ENCODE results near the gene SLC13A4. TPM values are rescaled to one million over a fixed set of nuclear protein-coding genes. Genes with fewer than 3 reads are reported as not detected.

SLC13A4 gene
- total RNA-seq, 1 donor from 2014 or later, result not detected

DNA sequence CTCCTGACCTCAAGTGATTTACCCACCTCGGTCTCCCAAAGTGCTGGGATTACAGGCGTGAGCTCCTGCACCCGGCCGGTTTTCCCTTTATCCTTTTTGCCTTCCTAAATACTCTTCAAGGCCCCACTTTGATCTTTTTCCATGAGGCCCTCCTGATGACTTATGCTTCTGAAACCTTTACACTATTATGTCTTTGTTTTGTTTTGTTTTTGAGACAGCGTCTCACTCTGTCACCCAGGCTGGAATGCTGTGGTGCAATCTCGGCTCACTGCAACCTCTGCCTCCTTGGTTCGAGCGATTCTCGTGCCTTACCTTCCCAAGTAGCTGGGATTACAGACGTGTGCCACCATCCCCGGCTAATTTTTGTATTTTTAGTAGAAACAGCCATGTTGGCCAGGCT lies 61.8 kb downstream of the SLC13A4 start:
- no peak for TF ChIP-seq POLR2A (IDR thresholded peaks at IDR 0.05)
- TF ChIP-seq POLR2AphosphoS5 (IDR thresholded peaks at IDR 0.05; ENCODE audit: insufficient read depth in 1 of 2, low read depth in 1 of 2), result no peak
- TF ChIP-seq, protein P1, sequence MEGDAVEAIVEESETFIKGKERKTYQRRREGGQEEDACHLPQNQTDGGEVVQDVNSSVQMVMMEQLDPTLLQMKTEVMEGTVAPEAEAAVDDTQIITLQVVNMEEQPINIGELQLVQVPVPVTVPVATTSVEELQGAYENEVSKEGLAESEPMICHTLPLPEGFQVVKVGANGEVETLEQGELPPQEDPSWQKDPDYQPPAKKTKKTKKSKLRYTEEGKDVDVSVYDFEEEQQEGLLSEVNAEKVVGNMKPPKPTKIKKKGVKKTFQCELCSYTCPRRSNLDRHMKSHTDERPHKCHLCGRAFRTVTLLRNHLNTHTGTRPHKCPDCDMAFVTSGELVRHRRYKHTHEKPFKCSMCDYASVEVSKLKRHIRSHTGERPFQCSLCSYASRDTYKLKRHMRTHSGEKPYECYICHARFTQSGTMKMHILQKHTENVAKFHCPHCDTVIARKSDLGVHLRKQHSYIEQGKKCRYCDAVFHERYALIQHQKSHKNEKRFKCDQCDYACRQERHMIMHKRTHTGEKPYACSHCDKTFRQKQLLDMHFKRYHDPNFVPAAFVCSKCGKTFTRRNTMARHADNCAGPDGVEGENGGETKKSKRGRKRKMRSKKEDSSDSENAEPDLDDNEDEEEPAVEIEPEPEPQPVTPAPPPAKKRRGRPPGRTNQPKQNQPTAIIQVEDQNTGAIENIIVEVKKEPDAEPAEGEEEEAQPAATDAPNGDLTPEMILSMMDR (IDR thresholded peaks at IDR 0.05), result no peak
- Histone ChIP-seq H3K36me3 (no peaks in the 10 kb centered on the region), H3K27me3 (no peaks in the 10 kb centered on the region), H3K4me3 (no peak overlapping the region), H3K27ac (no peak overlapping the region), H3K9me3 (no peaks in the 10 kb centered on the region), H3K4me1 (peaks cover 53% of the 10 kb centered on the region)
- intact Hi-C loops (cut with DNase I), result loop anchor here (10.0 kb wide), 1 partner anchor 339 kb away; no protein-coding TSS in a partner anchor
- DNase-seq (ENCODE audit: extremely low spot score in 2 of 2), result no peak

DNA sequence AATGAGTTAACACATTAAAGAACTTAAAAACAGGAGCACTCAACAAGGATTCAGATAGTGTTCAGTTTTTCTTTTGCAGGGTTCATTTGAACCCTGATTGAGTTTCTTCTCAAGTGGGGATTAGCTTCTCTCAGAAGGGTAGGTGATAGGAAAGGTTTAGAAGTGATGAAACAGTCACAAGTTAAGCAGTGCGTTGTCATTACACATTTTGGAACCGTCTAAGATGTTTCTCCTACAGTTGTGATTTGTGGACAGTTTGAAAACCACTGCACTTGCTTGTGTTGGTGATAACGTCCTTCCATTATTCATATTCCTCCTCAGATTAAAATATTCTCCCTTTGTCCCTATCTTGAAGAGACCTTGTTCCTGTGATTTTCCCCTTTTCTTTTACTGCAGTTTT lies 62.9 kb downstream of the SLC13A4 start:
- H3K27ac ChIP-seq, result no peak overlapping the region
- H3K9me3 ChIP-seq, result no peaks in the 10 kb centered on the region
- H3K4me3 ChIP-seq, result no peak overlapping the region
- H3K4me1 ChIP-seq, result peaks cover 42% of the 10 kb centered on the region
- no peaks in the 10 kb centered on the region for H3K27me3 ChIP-seq
- no peaks in the 10 kb centered on the region for H3K36me3 ChIP-seq
- no peak for DNase-seq (ENCODE audit: extremely low spot score in 2 of 2)
- intact Hi-C loops (cut with DNase I), result loop anchor here (10.0 kb wide), 1 partner anchor 340 kb away; no protein-coding TSS in a partner anchor
- no peak for TF ChIP-seq POLR2AphosphoS5 (IDR thresholded peaks at IDR 0.05; ENCODE audit: insufficient read depth in 1 of 2, low read depth in 1 of 2)
- TF ChIP-seq POLR2A (IDR thresholded peaks at IDR 0.05), result no peak
- TF ChIP-seq, protein P1 (IDR thresholded peaks at IDR 0.05), result no peak

DNA sequence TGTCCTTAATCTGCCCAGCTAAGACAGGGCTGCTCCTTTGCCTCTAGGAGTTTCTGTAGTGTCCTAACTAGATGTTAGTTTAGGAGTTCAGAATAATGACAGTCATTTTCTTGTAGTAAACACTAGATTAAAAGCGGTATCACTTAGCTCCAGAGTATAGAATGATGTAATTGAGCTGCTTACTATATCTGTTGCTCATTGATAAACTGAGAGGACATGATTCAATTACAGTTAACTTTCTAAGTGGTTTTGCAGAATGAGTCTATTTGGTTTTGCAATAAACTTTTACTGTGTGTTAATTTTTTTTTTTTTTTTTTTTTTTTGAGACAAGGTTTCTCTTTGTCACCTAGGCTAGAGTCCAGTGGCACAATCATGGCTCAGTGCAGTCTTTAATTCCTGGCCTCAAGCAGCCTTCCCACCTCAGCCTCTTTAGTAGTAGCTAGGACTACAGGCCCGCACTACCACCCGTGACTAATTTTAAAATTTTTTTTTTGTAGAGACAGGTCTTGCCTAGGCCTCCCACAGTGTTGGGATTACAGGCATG lies 63.9 kb downstream of the SLC13A4 start:
- no peaks in the 10 kb centered on the region for H3K9me3 ChIP-seq
- intact Hi-C loops (cut with DNase I), result loop anchor here (10.0 kb wide), 1 partner anchor 341 kb away; no protein-coding TSS in a partner anchor
- TF ChIP-seq, protein P1 (IDR thresholded peaks at IDR 0.05), result no peak
- TF ChIP-seq POLR2A (IDR thresholded peaks at IDR 0.05), result no peak
- TF ChIP-seq POLR2AphosphoS5 (IDR thresholded peaks at IDR 0.05; ENCODE audit: insufficient read depth in 1 of 2, low read depth in 1 of 2), result no peak
- no peak for DNase-seq (ENCODE audit: extremely low spot score in 2 of 2)
- no peak overlapping the region for H3K27ac ChIP-seq
- H3K4me3 ChIP-seq, result no peak overlapping the region
- no peaks in the 10 kb centered on the region for H3K36me3 ChIP-seq
- peaks cover 33% of the 10 kb centered on the region for H3K4me1 ChIP-seq
- H3K27me3 ChIP-seq, result no peaks in the 10 kb centered on the region

DNA sequence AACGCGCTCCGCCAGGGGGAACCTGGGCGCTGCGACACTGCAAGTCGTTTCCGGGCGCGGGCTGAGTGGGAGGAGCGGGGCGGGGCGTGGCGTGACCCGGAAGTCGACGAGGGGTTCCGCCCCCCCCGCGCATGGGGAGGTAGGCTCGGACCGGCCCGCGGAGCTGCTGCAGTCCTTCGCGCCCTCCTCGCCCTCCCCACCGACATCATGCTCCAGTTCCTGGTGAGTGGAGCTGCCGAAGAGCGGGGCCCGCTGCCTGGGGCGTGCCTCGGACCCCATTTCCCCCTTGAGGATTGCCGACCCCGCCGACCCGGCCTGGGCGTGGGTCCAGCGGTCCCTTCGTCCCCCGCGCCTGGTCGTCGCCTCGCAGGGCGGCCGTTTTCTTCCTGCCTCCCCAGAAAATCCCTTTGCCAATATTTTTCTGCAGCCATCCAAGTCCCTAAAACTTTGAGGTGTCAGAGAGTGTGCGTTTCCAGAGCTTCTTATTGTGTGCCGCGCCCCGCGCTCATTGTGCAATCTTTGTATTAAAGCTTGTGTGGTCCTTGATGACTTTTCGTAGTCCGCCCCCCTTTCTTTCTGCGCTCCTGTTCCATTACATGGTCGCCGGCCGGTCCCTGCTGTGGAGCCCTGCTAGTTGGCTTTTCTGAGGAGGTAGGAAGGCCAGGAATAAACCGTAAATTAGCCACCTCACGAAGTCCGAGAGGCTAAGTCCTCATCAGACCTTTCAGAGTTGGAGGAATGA lies 65.4 kb downstream of the SLC13A4 start, which contains the start of gene STMP1:
TSS of gene STMP1 (plus strand) at position 142 of the 742 bp plus-strand sequence.
- H3K9me3 ChIP-seq, result no peaks in the 10 kb centered on the region
- no peaks in the 10 kb centered on the region for H3K36me3 ChIP-seq
- intact Hi-C loops (cut with DNase I), result loop anchor here (10.0 kb wide), 1 partner anchor 342 kb away; no protein-coding TSS in a partner anchor
- H3K4me1 ChIP-seq, result peaks cover 30% of the 10 kb centered on the region
- H3K4me3 ChIP-seq, result peak within 1 kb of the TSS; percentile 91 to 96
- no peaks in the 10 kb centered on the region for H3K27me3 ChIP-seq
- peak in 1 of 2 donors; percentile 96 for DNase-seq (ENCODE audit: extremely low spot score in 2 of 2)
- TF ChIP-seq, protein P1 (IDR thresholded peaks at IDR 0.05), result peak in 1 of 3 experiments; percentile 80
- TF ChIP-seq POLR2A (IDR thresholded peaks at IDR 0.05) (peak in 1 of 2 donors; percentile 81), POLR2AphosphoS5 (IDR thresholded peaks at IDR 0.05; ENCODE audit: insufficient read depth in 1 of 2, low read depth in 1 of 2) (peak; percentile 87 to 98)
- peak within 1 kb of the TSS; percentile 86 for H3K27ac ChIP-seq

DNA sequence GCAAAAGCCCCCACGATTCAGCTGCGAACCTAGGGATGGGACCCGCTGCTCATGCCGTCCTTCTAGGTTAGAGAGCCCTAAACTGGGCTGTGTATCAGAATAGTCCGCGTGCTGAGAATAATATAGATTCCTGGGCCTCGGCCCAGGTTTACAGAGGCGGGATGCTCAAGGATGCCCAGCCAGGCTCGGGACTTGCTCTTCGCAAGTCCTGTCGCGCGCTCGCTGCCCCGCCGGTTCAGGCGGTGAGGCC lies 65.9 kb downstream of the SLC13A4 start:
- no peak for DNase-seq (ENCODE audit: extremely low spot score in 2 of 2)
- H3K9me3 ChIP-seq, result no peaks in the 10 kb centered on the region
- peak overlapping the region; percentile 86 for H3K27ac ChIP-seq
- no peaks in the 10 kb centered on the region for H3K27me3 ChIP-seq
- peaks cover 30% of the 10 kb centered on the region for H3K4me1 ChIP-seq
- intact Hi-C loops (cut with DNase I), result loop anchor here (10.0 kb wide), 1 partner anchor 343 kb away; no protein-coding TSS in a partner anchor
- TF ChIP-seq POLR2A (IDR thresholded peaks at IDR 0.05) (no peak), POLR2AphosphoS5 (IDR thresholded peaks at IDR 0.05; ENCODE audit: insufficient read depth in 1 of 2, low read depth in 1 of 2) (no peak)
- TF ChIP-seq, protein P1 (IDR thresholded peaks at IDR 0.05), result peak in 2 of 3 experiments; percentile 80 to 88
- no peaks in the 10 kb centered on the region for H3K36me3 ChIP-seq
- peak overlapping the region; percentile 91 to 96 for H3K4me3 ChIP-seq
